Colonic mucosa (tissue), 4 donors: ENCODE measurements around the gene SEMA4G. TPM values are rescaled to one million over a fixed set of nuclear protein-coding genes. Genes with fewer than 3 reads are reported as not detected.

Source experiments
- DNase-seq: peaks from one replicate; pipeline ENCODE4 v3.0.0-alpha.2; 2020
- H3K27ac ChIP-seq: fragments of 200-600 bp; one replicate; pipeline ENCODE4 v1.8.0; 2021
- H3K27me3 ChIP-seq: fragments of 200-600 bp; one replicate; pipeline ENCODE4 v1.8.0; 2021
- H3K36me3 ChIP-seq: fragments of 200-600 bp; one replicate; pipeline ENCODE4 v1.8.0; 2021
- H3K4me1 ChIP-seq: fragments of 200-600 bp; one replicate; pipeline ENCODE4 v1.8.0; 2021; ENCODE audit warnings: mild to moderate bottlenecking
- H3K4me3 ChIP-seq: fragments of 200-600 bp; one replicate; pipeline ENCODE4 v1.8.0; 2021
- H3K9ac ChIP-seq, 2 donors: one replicate each; pipeline ENCODE4 v1.7.0; 2013; ENCODE audit warnings: control low read depth in 2 of 2, low read depth in 2 of 2, low read length in 2 of 2
- H3K9me3 ChIP-seq: fragments of 200-600 bp; one replicate; pipeline ENCODE4 v1.8.0; 2021
- intact Hi-C: fragments of 100-400 bp; cut with DNase I; formaldehyde crosslinking; loops from one replicate; pipeline ENCODE4 v1.14.1; 2022
- total RNA-seq, 2 donors: library from RNA; stranded (reverse); fragmentation: NEBNext Ultra II Directional in 1 of 2; extraction: Animal tissue kit (Norgen Biotek cat#: 25700) in 1 of 2; gene quantifications; one replicate each; pipeline ENCODE4 v1.2.1, GENCODE V29; 2021
- TF ChIP-seq, protein P1 (sequence below): fragments of 200-600 bp; IDR thresholded peaks from one replicate; pipeline ENCODE4 v1.8.0; 2022; ENCODE audit warnings: antibody characterized with exemption, mild to moderate bottlenecking
- donor health status: healthy.
- donor health status: DM: no; HTN: no; CAD: no.
- donor health status: DM: no; HTN: no; CAD: no.

The SEMA4G gene
- total RNA-seq, 2 donors from 2014 or later: 113 to 133 TPM

DNA sequence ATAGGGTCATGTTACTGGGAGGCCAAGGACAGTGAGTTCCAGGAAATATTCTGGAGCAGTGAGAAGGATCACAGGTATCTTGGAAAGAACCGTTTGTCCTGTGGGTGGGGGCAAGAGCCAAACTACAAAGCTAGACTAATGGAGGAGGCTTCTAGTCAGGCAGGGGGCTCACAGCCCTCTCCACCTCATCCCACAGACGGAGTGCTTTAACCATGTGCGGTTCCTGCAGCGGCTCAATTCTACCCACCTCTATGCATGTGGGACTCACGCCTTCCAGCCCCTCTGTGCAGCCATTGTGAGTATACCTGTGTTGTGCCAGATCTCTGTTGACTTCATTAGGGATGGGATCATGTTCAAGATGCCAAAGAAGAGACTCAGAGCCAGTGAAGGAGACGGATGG lies 8.1 kb downstream of the SEMA4G start:
- intact Hi-C loops: no loop called here
- peaks cover 18% of the 10 kb centered on the region for H3K36me3 ChIP-seq
- H3K9me3 ChIP-seq: no peaks in the 10 kb centered on the region
- H3K9ac ChIP-seq: no peak overlapping the region
- no peaks in the 10 kb centered on the region for H3K4me1 ChIP-seq
- H3K4me3 ChIP-seq: no peak overlapping the region
- no peak for DNase-seq
- no peak overlapping the region for H3K27ac ChIP-seq
- TF ChIP-seq, protein P1, sequence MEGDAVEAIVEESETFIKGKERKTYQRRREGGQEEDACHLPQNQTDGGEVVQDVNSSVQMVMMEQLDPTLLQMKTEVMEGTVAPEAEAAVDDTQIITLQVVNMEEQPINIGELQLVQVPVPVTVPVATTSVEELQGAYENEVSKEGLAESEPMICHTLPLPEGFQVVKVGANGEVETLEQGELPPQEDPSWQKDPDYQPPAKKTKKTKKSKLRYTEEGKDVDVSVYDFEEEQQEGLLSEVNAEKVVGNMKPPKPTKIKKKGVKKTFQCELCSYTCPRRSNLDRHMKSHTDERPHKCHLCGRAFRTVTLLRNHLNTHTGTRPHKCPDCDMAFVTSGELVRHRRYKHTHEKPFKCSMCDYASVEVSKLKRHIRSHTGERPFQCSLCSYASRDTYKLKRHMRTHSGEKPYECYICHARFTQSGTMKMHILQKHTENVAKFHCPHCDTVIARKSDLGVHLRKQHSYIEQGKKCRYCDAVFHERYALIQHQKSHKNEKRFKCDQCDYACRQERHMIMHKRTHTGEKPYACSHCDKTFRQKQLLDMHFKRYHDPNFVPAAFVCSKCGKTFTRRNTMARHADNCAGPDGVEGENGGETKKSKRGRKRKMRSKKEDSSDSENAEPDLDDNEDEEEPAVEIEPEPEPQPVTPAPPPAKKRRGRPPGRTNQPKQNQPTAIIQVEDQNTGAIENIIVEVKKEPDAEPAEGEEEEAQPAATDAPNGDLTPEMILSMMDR: no peak
- no peaks in the 10 kb centered on the region for H3K27me3 ChIP-seq

DNA sequence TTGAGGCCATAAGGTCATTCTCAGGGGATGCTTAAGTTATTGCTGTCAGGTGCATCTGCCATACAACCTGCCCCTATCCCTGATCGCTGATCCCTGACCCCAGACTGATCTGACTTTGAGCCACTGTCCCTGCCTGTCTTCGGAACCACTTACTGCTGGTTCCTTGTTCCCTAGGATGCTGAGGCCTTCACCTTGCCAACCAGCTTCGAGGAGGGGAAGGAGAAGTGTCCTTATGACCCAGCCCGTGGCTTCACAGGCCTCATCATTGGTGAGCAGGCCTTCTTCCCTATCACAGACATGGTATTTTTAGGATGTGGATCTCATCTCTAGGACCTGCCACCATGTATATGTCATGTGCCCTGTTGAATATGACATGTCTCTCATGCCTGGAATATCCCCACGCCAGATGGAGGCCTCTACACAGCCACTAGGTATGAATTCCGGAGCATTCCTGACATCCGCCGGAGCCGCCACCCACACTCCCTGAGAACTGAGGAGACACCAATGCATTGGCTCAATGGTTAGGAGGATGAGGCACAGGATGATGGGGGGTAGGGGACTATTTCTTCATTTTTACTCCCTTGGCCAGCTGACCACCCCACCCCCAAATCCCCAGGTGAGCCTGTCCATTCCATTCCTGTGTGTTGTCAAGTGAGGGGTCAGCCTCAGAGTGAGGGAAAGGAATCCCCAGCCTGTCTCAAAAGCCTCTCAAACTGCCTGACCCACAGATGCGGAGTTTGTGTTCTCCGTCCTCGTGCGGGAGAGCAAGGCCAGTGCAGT lies 9.0 kb downstream of the SEMA4G start:
- Histone ChIP-seq H3K27me3 (no peaks in the 10 kb centered on the region), H3K4me3 (no peak overlapping the region), H3K9me3 (no peaks in the 10 kb centered on the region), H3K27ac (no peak overlapping the region), H3K4me1 (no peaks in the 10 kb centered on the region), H3K36me3 (peaks cover 18% of the 10 kb centered on the region), H3K9ac (no peak overlapping the region)
- TF ChIP-seq, protein P1: no peak
- DNase-seq: no peak
- intact Hi-C loops: no loop called here

DNA sequence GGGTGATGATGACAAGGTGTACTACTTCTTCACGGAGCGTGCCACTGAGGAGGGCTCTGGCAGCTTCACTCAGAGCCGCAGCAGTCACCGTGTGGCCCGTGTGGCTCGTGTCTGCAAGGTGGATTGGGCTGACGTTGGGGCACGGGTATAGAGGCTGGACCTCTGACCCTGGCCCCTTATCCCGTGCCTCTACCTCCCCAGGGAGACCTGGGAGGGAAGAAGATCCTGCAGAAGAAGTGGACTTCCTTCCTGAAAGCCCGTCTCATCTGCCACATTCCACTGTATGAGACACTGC lies 9.5 kb downstream of the SEMA4G start:
- Histone ChIP-seq H3K4me1 (no peaks in the 10 kb centered on the region), H3K27me3 (no peaks in the 10 kb centered on the region), H3K4me3 (no peak overlapping the region), H3K36me3 (peaks cover 18% of the 10 kb centered on the region), H3K27ac (no peak overlapping the region), H3K9me3 (no peaks in the 10 kb centered on the region), H3K9ac (no peak overlapping the region)
- no peak for DNase-seq
- intact Hi-C loops: no loop called here
- TF ChIP-seq, protein P1: no peak

DNA sequence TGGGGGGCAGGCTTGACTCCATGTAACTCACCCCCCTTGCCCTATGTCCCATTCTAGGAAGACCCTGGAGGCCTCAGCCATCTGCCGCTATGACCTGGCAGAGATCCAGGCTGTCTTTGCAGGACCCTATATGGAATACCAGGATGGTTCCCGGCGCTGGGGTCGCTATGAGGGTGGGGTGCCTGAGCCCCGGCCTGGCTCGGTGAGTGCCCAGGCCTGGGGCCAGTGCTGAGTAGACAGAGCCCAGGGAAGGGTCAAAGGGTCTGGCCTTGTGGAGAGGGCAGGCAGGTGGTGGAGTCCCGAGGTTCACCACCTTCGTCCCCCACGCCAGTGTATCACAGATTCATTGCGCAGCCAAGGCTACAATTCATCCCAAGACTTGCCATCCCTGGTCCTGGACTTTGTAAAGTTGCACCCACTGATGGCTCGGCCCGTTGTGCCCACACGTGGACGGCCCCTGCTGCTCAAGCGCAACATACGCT lies 10.5 kb downstream of the SEMA4G start:
- intact Hi-C loops: no loop called here
- Histone ChIP-seq H3K9me3 (no peaks in the 10 kb centered on the region), H3K4me3 (no peak overlapping the region), H3K36me3 (peaks cover 18% of the 10 kb centered on the region), H3K27me3 (no peaks in the 10 kb centered on the region), H3K27ac (no peak overlapping the region), H3K4me1 (no peaks in the 10 kb centered on the region), H3K9ac (no peak overlapping the region)
- no peak for DNase-seq
- TF ChIP-seq, protein P1: no peak

DNA sequence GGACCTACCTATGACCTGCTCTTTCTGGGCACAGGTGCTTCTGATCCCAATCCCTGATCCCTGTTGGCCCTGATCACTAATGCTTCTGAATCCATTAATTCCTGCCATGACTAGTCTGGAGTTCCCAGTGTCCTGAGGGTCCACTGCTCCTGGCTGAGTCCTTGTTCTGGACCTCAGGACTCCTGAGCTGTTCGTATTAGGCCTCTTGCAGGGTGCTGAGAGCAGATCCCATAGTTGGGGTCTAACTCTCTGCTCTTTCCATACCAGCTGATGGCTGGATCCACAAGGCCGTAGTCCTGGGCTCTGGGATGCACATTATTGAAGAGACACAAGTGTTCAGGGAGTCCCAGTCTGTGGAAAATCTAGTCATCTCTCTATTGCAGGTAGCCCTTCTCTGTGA lies 11.0 kb downstream of the SEMA4G start:
- intact Hi-C loops: no loop called here
- Histone ChIP-seq H3K4me3 (no peak overlapping the region), H3K4me1 (no peaks in the 10 kb centered on the region), H3K27ac (no peak overlapping the region), H3K27me3 (no peaks in the 10 kb centered on the region), H3K9ac (no peak overlapping the region), H3K36me3 (peaks cover 18% of the 10 kb centered on the region), H3K9me3 (no peaks in the 10 kb centered on the region)
- TF ChIP-seq, protein P1: no peak
- DNase-seq: no peak
